Measurements from ENCODE around the gene CUX1. TPM values are rescaled to one million over a fixed set of nuclear protein-coding genes. Genes with fewer than 3 reads are reported as not detected.

The CUX1 gene
- total and polyA plus RNA-seq, 10 of the 15 experiments (the other 5 are each of a cell fraction or from before 2014, with no cell fraction given), result 6.1 to 48.6 (median 25.9) TPM

DNA sequence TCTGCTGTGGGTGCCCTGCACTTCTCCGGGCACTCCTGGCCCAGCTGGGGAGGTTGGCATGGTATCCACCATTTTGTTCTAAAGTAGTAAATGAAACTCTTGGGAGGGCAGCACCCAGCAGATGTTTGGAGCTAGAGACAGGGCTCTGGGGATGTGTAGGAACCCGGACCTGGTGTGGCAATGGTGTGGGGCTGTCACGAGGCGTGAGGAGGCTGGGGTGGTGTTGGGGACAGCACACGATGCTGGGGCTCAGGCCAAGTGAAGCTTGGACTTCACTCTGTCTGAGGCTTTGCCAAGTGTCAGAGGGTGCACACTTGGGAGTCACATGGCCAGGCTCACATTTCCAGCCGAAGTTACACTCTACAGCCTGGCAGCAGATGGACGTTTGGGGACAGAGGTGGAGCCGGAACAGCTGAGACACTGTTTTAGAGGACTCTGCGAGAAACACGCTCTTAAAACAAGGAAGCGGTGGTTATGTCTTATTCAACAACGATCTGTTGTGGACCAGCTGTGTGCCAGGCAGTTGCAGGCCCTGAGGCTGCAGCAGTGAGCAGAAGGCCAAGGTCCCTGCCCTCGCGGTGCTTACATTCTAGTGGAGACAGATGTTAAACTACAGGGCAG, 118.2 kb downstream of the CUX1 start:
- Histone ChIP-seq H2AFZ (ENCODE audit: control insufficient read depth, low read depth, low read length) (no peak overlapping the region), H3K4me2 (ENCODE audit: control insufficient read depth, insufficient read depth) (peak overlapping the region; percentile 44), H3K4me1 (ENCODE audit: control insufficient read depth, insufficient read depth, low read length) (peaks cover 52% of the 10 kb centered on the region), H3K36me3 (ENCODE audit: control insufficient read depth in 2 of 2, insufficient read depth in 2 of 2, low read length in 1 of 2) (peaks cover 0 to 1% of the 10 kb centered on the region in 2 experiments; a peak in 2 of 4 replicates), H3K4me3 (no peak overlapping the region), H3K27me3 (replicated peaks in 1 of 2; ENCODE audit: control insufficient read depth in 2 of 2, insufficient read depth in 2 of 2, low read length in 1 of 2) (no peaks in the 10 kb centered on the region), H3K79me2 (ENCODE audit: control insufficient read depth, insufficient read depth, low read length) (peaks cover 14% of the 10 kb centered on the region), H3K9me3 (replicated peaks; ENCODE audit: control insufficient read depth, insufficient read depth, low read length) (peaks cover 3% of the 10 kb centered on the region; the same call in 2 of the 3 replicates), H4K20me1 (ENCODE audit: control insufficient read depth, insufficient read depth) (no peaks in the 10 kb centered on the region), H3K27ac (ENCODE audit: control insufficient read depth, insufficient read depth) (no peak overlapping the region), H3K9ac (ENCODE audit: control insufficient read depth, insufficient read depth, low read length) (no peak overlapping the region)
- CTCF ChIA-PET, result interaction anchor here (1.3 kb wide), 1 partner anchor 50 kb away, joined by 3 read pairs; no protein-coding TSS in a partner anchor
- 73% methylated on average over 14 of the region's 14 CpGs for WGBS (ENCODE audit: insufficient coverage, insufficient replicate concordance, low lambda C conversion rate, missing lambda C conversion rate)
- BruUV-seq (replicated peaks), result no TSS peak
- FAIRE-seq, result no peak
- POLR2A ChIA-PET, result interaction anchor here (0.6 to 1.0 kb wide), 4 partner anchors 20 to 54 kb away, joined by 3 to 5 read pairs (median 3); no protein-coding TSS in a partner anchor
- DNase-seq (ENCODE audit: low read depth, low spot score), result no peak
- no peak for ATAC-seq
- intact Hi-C loops (cut with micrococcal nuclease; ENCODE audit: unreplicated experiment) (loop anchor here (2.0 to 10.0 kb wide), 2 partner anchors 55 to 299 kb away; no protein-coding TSS in a partner anchor), in situ Hi-C loops (cut with MboI) (no loop called here)
- RAD21 ChIA-PET (ENCODE audit: unreplicated experiment), result interaction anchor here (1.0 to 2.8 kb wide), 8 partner anchors 22 to 118 kb away, joined by 3 to 15 read pairs (median 4); no protein-coding TSS in a partner anchor
- SMC1A ChIA-PET (ENCODE audit: uncharacterized antibody, unreplicated experiment), result interaction anchor here (0.6 to 6.7 kb wide), 5 partner anchors 12 to 119 kb away, joined by 3 to 37 read pairs (median 8); no protein-coding TSS in a partner anchor
- TF ChIP-seq HDAC2 (IDR thresholded peaks at IDR 0.05) (no peak), MTA2 (IDR thresholded peaks at IDR 0.05; ENCODE audit: low read depth) (no peak), HDAC6 (IDR thresholded peaks at IDR 0.05; ENCODE audit: unreplicated experiment) (no peak), JUND (IDR thresholded peaks at IDR 0.05; ENCODE audit: low read depth, low read length) (no peak), ESRRA (IDR thresholded peaks at IDR 0.05; ENCODE audit: low read length) (no peak), TAF1 (IDR thresholded peaks at IDR 0.05; ENCODE audit: borderline replicate concordance, low read depth, low read length) (no peak), SREBF2 (IDR thresholded peaks at IDR 0.05; ENCODE audit: low read length) (no peak), NBN (IDR thresholded peaks at IDR 0.05) (no peak), ETV6 (conservative IDR thresholded peaks at IDR 0.05 in 1 of 2, IDR thresholded peaks at IDR 0.05 in 1 of 2; ENCODE audit: borderline replicate concordance in 1 of 2, low read depth in 1 of 2) (no peak), SMAD1 (IDR thresholded peaks at IDR 0.05; ENCODE audit: low read depth, partially characterized antibody) (no peak), FOXM1 (IDR thresholded peaks at IDR 0.05; ENCODE audit: low read depth, low read length) (no peak), IKZF2 (IDR thresholded peaks at IDR 0.05) (no peak)
- TF ChIP-seq, protein P1, sequence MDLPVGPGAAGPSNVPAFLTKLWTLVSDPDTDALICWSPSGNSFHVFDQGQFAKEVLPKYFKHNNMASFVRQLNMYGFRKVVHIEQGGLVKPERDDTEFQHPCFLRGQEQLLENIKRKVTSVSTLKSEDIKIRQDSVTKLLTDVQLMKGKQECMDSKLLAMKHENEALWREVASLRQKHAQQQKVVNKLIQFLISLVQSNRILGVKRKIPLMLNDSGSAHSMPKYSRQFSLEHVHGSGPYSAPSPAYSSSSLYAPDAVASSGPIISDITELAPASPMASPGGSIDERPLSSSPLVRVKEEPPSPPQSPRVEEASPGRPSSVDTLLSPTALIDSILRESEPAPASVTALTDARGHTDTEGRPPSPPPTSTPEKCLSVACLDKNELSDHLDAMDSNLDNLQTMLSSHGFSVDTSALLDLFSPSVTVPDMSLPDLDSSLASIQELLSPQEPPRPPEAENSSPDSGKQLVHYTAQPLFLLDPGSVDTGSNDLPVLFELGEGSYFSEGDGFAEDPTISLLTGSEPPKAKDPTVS (IDR thresholded peaks at IDR 0.05; ENCODE audit: low read depth, low read length), result no peak
- TF ChIP-seq, protein P2, sequence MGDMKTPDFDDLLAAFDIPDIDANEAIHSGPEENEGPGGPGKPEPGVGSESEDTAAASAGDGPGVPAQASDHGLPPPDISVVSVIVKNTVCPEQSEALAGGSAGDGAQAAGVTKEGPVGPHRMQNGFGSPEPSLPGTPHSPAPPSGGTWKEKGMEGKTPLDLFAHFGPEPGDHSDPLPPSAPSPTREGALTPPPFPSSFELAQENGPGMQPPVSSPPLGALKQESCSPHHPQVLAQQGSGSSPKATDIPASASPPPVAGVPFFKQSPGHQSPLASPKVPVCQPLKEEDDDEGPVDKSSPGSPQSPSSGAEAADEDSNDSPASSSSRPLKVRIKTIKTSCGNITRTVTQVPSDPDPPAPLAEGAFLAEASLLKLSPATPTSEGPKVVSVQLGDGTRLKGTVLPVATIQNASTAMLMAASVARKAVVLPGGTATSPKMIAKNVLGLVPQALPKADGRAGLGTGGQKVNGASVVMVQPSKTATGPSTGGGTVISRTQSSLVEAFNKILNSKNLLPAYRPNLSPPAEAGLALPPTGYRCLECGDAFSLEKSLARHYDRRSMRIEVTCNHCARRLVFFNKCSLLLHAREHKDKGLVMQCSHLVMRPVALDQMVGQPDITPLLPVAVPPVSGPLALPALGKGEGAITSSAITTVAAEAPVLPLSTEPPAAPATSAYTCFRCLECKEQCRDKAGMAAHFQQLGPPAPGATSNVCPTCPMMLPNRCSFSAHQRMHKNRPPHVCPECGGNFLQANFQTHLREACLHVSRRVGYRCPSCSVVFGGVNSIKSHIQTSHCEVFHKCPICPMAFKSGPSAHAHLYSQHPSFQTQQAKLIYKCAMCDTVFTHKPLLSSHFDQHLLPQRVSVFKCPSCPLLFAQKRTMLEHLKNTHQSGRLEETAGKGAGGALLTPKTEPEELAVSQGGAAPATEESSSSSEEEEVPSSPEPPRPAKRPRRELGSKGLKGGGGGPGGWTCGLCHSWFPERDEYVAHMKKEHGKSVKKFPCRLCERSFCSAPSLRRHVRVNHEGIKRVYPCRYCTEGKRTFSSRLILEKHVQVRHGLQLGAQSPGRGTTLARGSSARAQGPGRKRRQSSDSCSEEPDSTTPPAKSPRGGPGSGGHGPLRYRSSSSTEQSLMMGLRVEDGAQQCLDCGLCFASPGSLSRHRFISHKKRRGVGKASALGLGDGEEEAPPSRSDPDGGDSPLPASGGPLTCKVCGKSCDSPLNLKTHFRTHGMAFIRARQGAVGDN (IDR thresholded peaks at IDR 0.05), result no peak
- TF ChIP-seq, protein P3, sequence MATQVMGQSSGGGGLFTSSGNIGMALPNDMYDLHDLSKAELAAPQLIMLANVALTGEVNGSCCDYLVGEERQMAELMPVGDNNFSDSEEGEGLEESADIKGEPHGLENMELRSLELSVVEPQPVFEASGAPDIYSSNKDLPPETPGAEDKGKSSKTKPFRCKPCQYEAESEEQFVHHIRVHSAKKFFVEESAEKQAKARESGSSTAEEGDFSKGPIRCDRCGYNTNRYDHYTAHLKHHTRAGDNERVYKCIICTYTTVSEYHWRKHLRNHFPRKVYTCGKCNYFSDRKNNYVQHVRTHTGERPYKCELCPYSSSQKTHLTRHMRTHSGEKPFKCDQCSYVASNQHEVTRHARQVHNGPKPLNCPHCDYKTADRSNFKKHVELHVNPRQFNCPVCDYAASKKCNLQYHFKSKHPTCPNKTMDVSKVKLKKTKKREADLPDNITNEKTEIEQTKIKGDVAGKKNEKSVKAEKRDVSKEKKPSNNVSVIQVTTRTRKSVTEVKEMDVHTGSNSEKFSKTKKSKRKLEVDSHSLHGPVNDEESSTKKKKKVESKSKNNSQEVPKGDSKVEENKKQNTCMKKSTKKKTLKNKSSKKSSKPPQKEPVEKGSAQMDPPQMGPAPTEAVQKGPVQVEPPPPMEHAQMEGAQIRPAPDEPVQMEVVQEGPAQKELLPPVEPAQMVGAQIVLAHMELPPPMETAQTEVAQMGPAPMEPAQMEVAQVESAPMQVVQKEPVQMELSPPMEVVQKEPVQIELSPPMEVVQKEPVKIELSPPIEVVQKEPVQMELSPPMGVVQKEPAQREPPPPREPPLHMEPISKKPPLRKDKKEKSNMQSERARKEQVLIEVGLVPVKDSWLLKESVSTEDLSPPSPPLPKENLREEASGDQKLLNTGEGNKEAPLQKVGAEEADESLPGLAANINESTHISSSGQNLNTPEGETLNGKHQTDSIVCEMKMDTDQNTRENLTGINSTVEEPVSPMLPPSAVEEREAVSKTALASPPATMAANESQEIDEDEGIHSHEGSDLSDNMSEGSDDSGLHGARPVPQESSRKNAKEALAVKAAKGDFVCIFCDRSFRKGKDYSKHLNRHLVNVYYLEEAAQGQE (IDR thresholded peaks at IDR 0.05; ENCODE audit: low read depth, low read length), result no peak
